IMR-90 (cell line): ENCODE measurements around the gene CREB5. TPM values are rescaled to one million over a fixed set of nuclear protein-coding genes. Genes with fewer than 3 reads are reported as not detected.

Experiments
- ATAC-seq: fragments of 200-7000 bp; cut with Tn5 transposase; 2 replicates; pipeline ENCODE4 v1.9.1; 2020; ENCODE audit warnings: low read depth, mild to moderate bottlenecking, moderate library complexity
- BruUV-seq: library from RNA; stranded (reverse); fragments of 400-500 nt; replicated peaks from 2 replicates; lab custom pipeline; 2021; lab: Mats Ljungman, UMichigan
- CTCF ChIA-PET: fragments of 300-600 bp; formaldehyde crosslinking; extraction: SDS; loops from one replicate; lab custom pipeline; 2021; ENCODE audit warnings: antibody characterized with exemption; lab: Yijun Ruan, JAX
- POLR2A ChIA-PET: fragments of 300-600 bp; sonication (Branson Sonifier 250); formaldehyde crosslinking; loops from one replicate; lab custom pipeline; 2022; ENCODE audit warnings: antibody characterized with exemption; ENCODE audit not compliant: unreplicated experiment; lab: Charles Lee
- DNase-seq: peaks from one replicate; pipeline ENCODE4 v3.0.0; 2013
- H2AFZ ChIP-seq: replicated peaks from 2 replicates; pipeline ENCODE3; 2013; ENCODE audit warnings: low read length, mild to moderate bottlenecking; ENCODE audit not compliant: poor library complexity
- H2AK5ac ChIP-seq: 2 replicates; pipeline ENCODE4 v1.6.1; 2013; ENCODE audit warnings: low read depth, low read length, inconsistent platforms
- H2AK9ac ChIP-seq: replicated peaks from 2 replicates; pipeline ENCODE3; 2013; ENCODE audit warnings: mild to moderate bottlenecking, low read depth, low read length, moderate library complexity; ENCODE audit not compliant: poor library complexity
- H2BK120ac ChIP-seq: 2 replicates; pipeline ENCODE4 v1.6.1; 2013; ENCODE audit warnings: low read depth, low read length, inconsistent platforms
- H2BK15ac ChIP-seq: 3 replicates; pipeline ENCODE4 v1.6.1; 2013; ENCODE audit warnings: low read depth, low read length, inconsistent platforms
- H2BK20ac ChIP-seq: 2 replicates; pipeline ENCODE4 v1.6.1; 2013; ENCODE audit warnings: low read depth, mild to moderate bottlenecking, inconsistent platforms, low read length, moderate library complexity
- H2BK5ac ChIP-seq: 2 replicates; pipeline ENCODE4 v1.6.1; 2013; ENCODE audit warnings: mild to moderate bottlenecking, low read depth, low read length, inconsistent platforms; ENCODE audit not compliant: poor library complexity, severe bottlenecking
- H3K14ac ChIP-seq: replicated peaks from 2 replicates; pipeline ENCODE4 v1.6.1; 2013; ENCODE audit warnings: low read depth, low read length, inconsistent platforms
- H3K18ac ChIP-seq: 2 replicates; pipeline ENCODE4 v1.6.1; 2013; ENCODE audit warnings: low read depth, low read length, control low read depth
- H3K23ac ChIP-seq: 2 replicates; pipeline ENCODE4 v1.6.1; 2013; ENCODE audit warnings: low read depth, low read length, inconsistent platforms
- H3K27ac ChIP-seq: 2 replicates; pipeline ENCODE4 v1.5.1; 2013; ENCODE audit warnings: mild to moderate bottlenecking, control low read depth, low read length; ENCODE audit not compliant: insufficient read depth
- H3K27me3 ChIP-seq: 2 replicates; pipeline ENCODE4 v1.6.1; 2013; ENCODE audit warnings: low read length; ENCODE audit not compliant: control insufficient read depth, insufficient read depth
- H3K36me3 ChIP-seq: 2 replicates; pipeline ENCODE4 v1.6.1; 2013; ENCODE audit warnings: low read length, mixed read lengths; ENCODE audit not compliant: control insufficient read depth, insufficient read depth
- H3K4ac ChIP-seq: 2 replicates; pipeline ENCODE4 v1.6.1; 2013; ENCODE audit warnings: low read depth, low read length, inconsistent platforms
- H3K4me1 ChIP-seq: 2 replicates; pipeline ENCODE4 v1.6.1; 2013; ENCODE audit warnings: low read length, mixed read lengths; ENCODE audit not compliant: control insufficient read depth, insufficient read depth
- H3K4me2 ChIP-seq: 2 replicates; pipeline ENCODE4 v1.6.1; 2013; ENCODE audit warnings: low read depth, mild to moderate bottlenecking, control low read depth, low read length, moderate library complexity
- H3K4me3 ChIP-seq: 2 replicates; pipeline ENCODE4 v1.5.1; 2013; ENCODE audit warnings: low read depth, mild to moderate bottlenecking, control low read depth, low read length, moderate library complexity; ENCODE audit not compliant: insufficient read depth
- H3K56ac ChIP-seq: 2 replicates; pipeline ENCODE4 v1.6.1; 2013; ENCODE audit warnings: low read length, inconsistent platforms; ENCODE audit not compliant: insufficient read depth; ENCODE audit errors: extremely low read depth
- H3K79me1 ChIP-seq, 2 experiments: 2 replicates each; pipeline ENCODE4 v1.6.1; 2013; ENCODE audit warnings: low read length in 2 of 2, inconsistent platforms in 1 of 2, low read depth in 1 of 2
- H3K9ac ChIP-seq: 2 replicates; pipeline ENCODE4 v1.6.1; 2013; ENCODE audit warnings: low read depth, low read length, control low read depth
- H3K9me1 ChIP-seq: 2 replicates; pipeline ENCODE4 v1.6.1; 2013; ENCODE audit warnings: low read length, inconsistent platforms; ENCODE audit not compliant: insufficient read depth
- H3K9me3 ChIP-seq: 2 replicates; pipeline ENCODE4 v1.6.1; 2013; ENCODE audit warnings: low read length; ENCODE audit not compliant: control insufficient read depth, insufficient read depth
- H4K20me1 ChIP-seq: 2 replicates; pipeline ENCODE4 v1.6.1; 2013; ENCODE audit warnings: low read length, inconsistent platforms; ENCODE audit not compliant: insufficient read depth
- H4K5ac ChIP-seq: 2 replicates; pipeline ENCODE4 v1.6.1; 2013; ENCODE audit warnings: mild to moderate bottlenecking, low read depth, low read length, control low read depth
- H4K8ac ChIP-seq, 2 experiments: 2 replicates each; pipeline ENCODE4 v1.6.1; 2013; ENCODE audit warnings: low read depth in 2 of 2, low read length in 2 of 2, control low read depth in 1 of 2, inconsistent platforms in 1 of 2
- H4K91ac ChIP-seq: 2 replicates; pipeline ENCODE4 v1.6.1; 2013; ENCODE audit warnings: low read depth, low read length, inconsistent platforms; ENCODE audit not compliant: insufficient read depth
- MAFK ChIP-seq: IDR thresholded peaks from 2 replicates; pipeline ENCODE4 v1.6.1; 2012; ENCODE audit warnings: low read depth, low read length, improper control_type of control experiment
- SMC3 ChIP-seq: fragments of 150-350 bp; IDR thresholded peaks from 2 replicates; pipeline ENCODE4 v1.6.1; 2016; ENCODE audit warnings: low read depth, mild to moderate bottlenecking, antibody characterized with exemption, low read length, moderate library complexity
- WGBS, 2 experiments: methylation state at CpG; one replicate each; pipeline versions ENCODE4 v1.1.5 to v1.1.7; 2013; ENCODE audit warnings: missing lambda C conversion rate in 2 of 2; ENCODE audit not compliant: insufficient read length in 1 of 2; ENCODE audit errors: extremely low coverage in 2 of 2; 5-methylcytosine and 5-hydroxymethylcytosine counted together
- dilution Hi-C: fragments of 300-500 bp; cut with HindIII; formaldehyde crosslinking; loops from one replicate; pipeline ENCODE4 v1.14.3; 2018; ENCODE audit warnings: low sequenced_read_pairs; ENCODE audit not compliant: unreplicated experiment
- in situ Hi-C: fragments of 300-500 bp; cut with MboI; formaldehyde crosslinking; loops from 3 replicates; pipeline ENCODE4 v1.14.3; 2019; ENCODE audit warnings: low sequenced_read_pairs, inconsistent platforms, mixed read lengths
- intact Hi-C: fragments of 100-400 bp; cut with micrococcal nuclease; formaldehyde crosslinking; loops from 2 replicates; pipeline ENCODE4 v1.10.0; 2022
- polyA plus RNA-seq, 3 experiments: library from polyadenylated mRNA; depleted of rRNA; stranded (reverse); fragments of >200 nt; gene quantifications; 2 replicates each; pipeline ENCODE4 v1.2.3, GENCODE V29; 2012; ENCODE audit warnings: low replicate concordance in 1 of 3
- total RNA-seq: library from RNA; depleted of rRNA; stranded (reverse); fragments of >200 nt; gene quantifications from 2 replicates; pipeline ENCODE4 v1.2.3, GENCODE V29; 2012

Gene CREB5
- total and polyA plus RNA-seq, 2 of the 4 experiments (the other 2 are of a cell fraction) = 7.3 to 13.1 TPM

- Histone ChIP-seq H3K4me2 (no peak overlapping the region), H3K27me3 (no peaks in the 10 kb centered on the region), H4K91ac (no peak overlapping the region), H3K56ac (no peak overlapping the region), H3K36me3 (peaks cover 4% of the 10 kb centered on the region), H2AK9ac (no peak overlapping the region), H2AFZ (no peak overlapping the region), H2BK15ac (no peak overlapping the region), H2BK5ac (no peak overlapping the region), H3K79me1 (no peaks in the 10 kb centered on the region), H2BK120ac (no peak overlapping the region), H3K9ac (no peak overlapping the region), H2AK5ac (no peak overlapping the region), H2BK20ac (no peak overlapping the region), H3K14ac (no peak overlapping the region), H3K27ac (no peak overlapping the region), H3K18ac (no peak overlapping the region), H3K4ac (no peak overlapping the region), H4K8ac (no peak overlapping the region), H3K4me1 (peaks cover 5% of the 10 kb centered on the region; the same call in 1 of the 2 replicates), H4K20me1 (no peaks in the 10 kb centered on the region), H3K23ac (no peak overlapping the region), H3K9me1 (no peaks in the 10 kb centered on the region; the same call in 1 of the 2 replicates), H4K5ac (no peak overlapping the region), H3K9me3 (no peaks in the 10 kb centered on the region), H3K4me3 (no peak overlapping the region)
- ATAC-seq (no peak), DNase-seq (no peak)
- in situ Hi-C loops (no loop called here), intact Hi-C loops (no loop called here), dilution Hi-C loops (no loop called here)
- no TSS peak for BruUV-seq
- no peak for TF ChIP-seq SMC3
- 0 out of 2 replicates have a peak, but pooled peaks have one; percentile 16 for TF ChIP-seq MAFK
- WGBS, 2 experiments = no CpG with 5 or more reads among the region's 1 CpG
- POLR2A ChIA-PET = no interaction called here
- CTCF ChIA-PET = interaction anchor here (0.5 kb wide), 1 partner anchor 24 kb away, joined by 3 read pairs; no protein-coding TSS in a partner anchor
Observed at GRCh38 chr7:28815369-28815927, 403.1 kb downstream of the CREB5 start.
